Activated CD4-positive, alpha-beta T cell treated with anti-CD3 and anti-CD28 coated beads, Interleukin-2, amount 10 ng/mL, durations not matched to agents 24 days and 14 days (primary cell): ENCODE measurements around the gene CHDH. TPM values are rescaled to one million over a fixed set of nuclear protein-coding genes. Genes with fewer than 3 reads are reported as not detected.

Source experiments
- DNase-seq: peaks from one replicate; pipeline ENCODE4 v3.0.0; 2022
- H3K27ac Mint-ChIP-seq: one replicate; pipeline ENCODE4 v1.8.0; 2022; ENCODE audit warnings: mild to moderate bottlenecking, mixed read lengths
- H3K27me3 Mint-ChIP-seq: one replicate; pipeline ENCODE4 v1.8.0; 2022; ENCODE audit warnings: mixed read lengths
- H3K36me3 Mint-ChIP-seq: one replicate; pipeline ENCODE4 v1.8.0; 2022; ENCODE audit warnings: low read depth, mild to moderate bottlenecking, mixed read lengths
- H3K4me1 Mint-ChIP-seq: one replicate; pipeline ENCODE4 v1.8.0; 2021; ENCODE audit warnings: mixed read lengths
- H3K4me3 Mint-ChIP-seq: one replicate; pipeline ENCODE4 v1.8.0; 2022; ENCODE audit warnings: mild to moderate bottlenecking, moderate library complexity, mixed read lengths
- H3K9me3 Mint-ChIP-seq: one replicate; pipeline ENCODE4 v1.8.0; 2021; ENCODE audit warnings: mixed read lengths
- intact Hi-C: fragments of 100-400 bp; cut with micrococcal nuclease; formaldehyde crosslinking; loops from one replicate; pipeline ENCODE4 v1.15.1; 2023
- total RNA-seq: library from RNA; stranded (reverse); gene quantifications from 2 replicates; pipeline ENCODE4 v1.2.3, GENCODE V29; 2022

Gene CHDH, protein sequence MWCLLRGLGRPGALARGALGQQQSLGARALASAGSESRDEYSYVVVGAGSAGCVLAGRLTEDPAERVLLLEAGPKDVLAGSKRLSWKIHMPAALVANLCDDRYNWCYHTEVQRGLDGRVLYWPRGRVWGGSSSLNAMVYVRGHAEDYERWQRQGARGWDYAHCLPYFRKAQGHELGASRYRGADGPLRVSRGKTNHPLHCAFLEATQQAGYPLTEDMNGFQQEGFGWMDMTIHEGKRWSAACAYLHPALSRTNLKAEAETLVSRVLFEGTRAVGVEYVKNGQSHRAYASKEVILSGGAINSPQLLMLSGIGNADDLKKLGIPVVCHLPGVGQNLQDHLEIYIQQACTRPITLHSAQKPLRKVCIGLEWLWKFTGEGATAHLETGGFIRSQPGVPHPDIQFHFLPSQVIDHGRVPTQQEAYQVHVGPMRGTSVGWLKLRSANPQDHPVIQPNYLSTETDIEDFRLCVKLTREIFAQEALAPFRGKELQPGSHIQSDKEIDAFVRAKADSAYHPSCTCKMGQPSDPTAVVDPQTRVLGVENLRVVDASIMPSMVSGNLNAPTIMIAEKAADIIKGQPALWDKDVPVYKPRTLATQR
- total RNA-seq, result 0.62 and 0.75 TPM in 2 replicates

DNA sequence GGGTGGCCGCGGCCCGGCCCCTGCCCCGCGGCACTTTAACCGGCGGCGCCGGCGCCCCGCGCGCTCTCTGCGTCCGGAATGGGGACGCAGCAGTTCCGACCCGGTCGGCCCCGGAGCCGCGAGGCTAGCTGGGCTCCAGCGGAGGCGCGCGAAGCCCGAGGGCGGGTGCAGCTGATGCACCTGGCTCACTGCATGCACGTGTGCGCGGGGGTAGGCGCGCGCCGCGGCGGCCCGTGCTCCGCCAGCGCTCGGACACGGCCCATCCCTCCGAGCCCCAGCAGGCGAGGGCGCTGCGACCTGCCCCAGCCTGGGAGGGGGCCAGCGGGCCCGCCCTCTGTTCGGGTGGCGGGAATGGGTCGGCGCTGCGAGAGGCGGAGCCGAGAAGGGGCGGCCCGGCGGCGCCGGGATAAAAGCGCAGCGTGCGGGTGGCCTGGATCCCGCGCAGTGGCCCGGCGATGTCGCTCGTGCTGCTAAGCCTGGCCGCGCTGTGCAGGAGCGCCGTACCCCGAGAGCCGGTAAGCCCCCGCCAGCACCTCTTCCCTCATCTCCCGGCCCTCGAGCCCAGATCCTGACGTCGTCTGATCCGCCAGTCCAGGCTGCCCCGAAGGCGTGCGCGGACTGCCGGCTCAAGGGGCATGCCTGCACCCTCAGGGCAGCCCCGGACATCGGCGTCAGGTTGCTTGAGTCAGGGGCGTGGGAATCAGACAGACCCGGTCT is at the start of gene CHDH, which contains the start of gene IL17RB:
Gene CHDH (minus strand): TSS at position 286 of the 717 bp plus-strand sequence. CDS start 22,411 bp downstream, outside the sequence.
Gene IL17RB (plus strand): TSS at position 435 of the 717 bp plus-strand sequence. CDS start 21 bp downstream, at position 456.
- intact Hi-C loops, result no loop called here
- no peaks in the 10 kb centered on the region for H3K9me3 Mint-ChIP-seq
- H3K4me3 Mint-ChIP-seq, result peak within 1 kb of the TSS; percentile 70
- H3K27me3 Mint-ChIP-seq, result peaks cover 64% of the 10 kb centered on the region
- no peak within 1 kb of the TSS for H3K27ac Mint-ChIP-seq
- H3K36me3 Mint-ChIP-seq, result no peaks in the 10 kb centered on the region
- H3K4me1 Mint-ChIP-seq, result peaks cover 4% of the 10 kb centered on the region
- peak; percentile 74 for DNase-seq

DNA sequence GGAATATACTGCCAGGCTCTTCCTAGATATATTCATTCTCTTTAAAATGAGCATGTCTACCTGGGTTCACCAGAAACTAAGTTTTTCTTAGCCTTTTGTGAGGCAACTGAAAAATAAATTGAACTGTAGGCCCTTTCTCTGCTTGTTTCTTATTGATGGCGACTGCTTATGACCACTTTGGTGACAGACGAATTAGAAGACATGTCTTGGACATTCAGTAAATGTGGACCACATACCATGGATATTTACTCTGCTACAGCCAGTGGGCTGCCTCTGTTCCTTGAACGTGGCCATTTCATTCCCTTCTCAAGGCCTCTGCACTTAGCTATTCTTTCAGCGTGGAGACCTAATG is 46.0 kb upstream of the CHDH start:
- intact Hi-C loops, result loop anchor here (2.0 kb wide), 1 partner anchor 545 kb away; the partner anchor contains the start of gene DCP1A
- Mint-ChIP-seq H3K4me1 (peaks cover 41% of the 10 kb centered on the region), H3K27me3 (peaks cover 20% of the 10 kb centered on the region), H3K9me3 (peaks cover 11% of the 10 kb centered on the region), H3K27ac (peak overlapping the region; percentile 93), H3K36me3 (peaks cover 17% of the 10 kb centered on the region), H3K4me3 (peak overlapping the region; percentile 85)
- no peak for DNase-seq

DNA sequence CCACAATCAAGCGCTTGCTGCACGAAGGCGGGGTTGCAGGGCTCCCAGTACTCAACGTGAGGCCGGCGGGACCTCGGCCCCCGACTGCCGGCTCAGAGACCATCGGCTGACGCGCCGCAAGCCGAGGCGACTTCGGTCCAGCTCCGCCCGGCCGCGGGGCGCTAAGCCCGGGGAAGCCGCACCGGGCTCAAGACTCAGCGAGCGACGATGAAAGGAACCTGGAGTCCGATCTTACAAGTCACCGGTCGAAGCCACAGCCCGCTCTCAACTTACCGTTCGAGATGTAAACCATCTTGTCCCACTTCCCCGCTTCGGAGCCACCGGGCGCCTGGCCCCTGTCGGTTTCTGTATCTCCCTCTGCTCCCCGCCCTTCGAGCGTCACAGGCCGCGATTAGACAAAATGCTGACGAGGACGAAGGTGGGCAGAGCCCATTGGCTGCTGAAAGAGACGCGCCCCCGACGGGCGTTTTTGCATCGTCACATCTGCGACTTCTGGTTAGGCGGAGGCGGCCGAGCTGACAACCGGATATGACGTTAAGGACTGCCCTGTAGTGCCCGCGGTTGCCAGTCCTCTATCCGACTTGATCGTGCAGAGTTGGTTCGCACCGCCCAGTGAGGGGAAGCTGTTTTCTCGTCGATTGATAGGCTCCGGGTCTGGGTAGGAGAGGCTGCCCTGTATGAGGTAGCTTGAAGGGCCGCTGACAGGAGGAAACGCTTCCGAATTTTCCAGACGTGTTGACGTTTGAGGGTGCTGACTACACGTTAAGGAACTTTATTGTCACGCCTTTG is 45.5 kb upstream of the CHDH start, which contains the start of gene SELENOK:
Gene SELENOK (minus strand): TSS at position 363 of the 789 bp plus-strand sequence.
- peak; percentile 99 for DNase-seq
- Mint-ChIP-seq H3K9me3 (peaks cover 11% of the 10 kb centered on the region), H3K27me3 (peaks cover 16% of the 10 kb centered on the region), H3K36me3 (peaks cover 22% of the 10 kb centered on the region), H3K27ac (peak within 1 kb of the TSS; percentile 93), H3K4me3 (peak within 1 kb of the TSS; percentile 85), H3K4me1 (peaks cover 47% of the 10 kb centered on the region)
- intact Hi-C loops, result loop anchor here (1.0 to 2.0 kb wide), 2 partner anchors 9 to 545 kb away; partner anchors contain the start of genes ACTR8 and DCP1A

DNA sequence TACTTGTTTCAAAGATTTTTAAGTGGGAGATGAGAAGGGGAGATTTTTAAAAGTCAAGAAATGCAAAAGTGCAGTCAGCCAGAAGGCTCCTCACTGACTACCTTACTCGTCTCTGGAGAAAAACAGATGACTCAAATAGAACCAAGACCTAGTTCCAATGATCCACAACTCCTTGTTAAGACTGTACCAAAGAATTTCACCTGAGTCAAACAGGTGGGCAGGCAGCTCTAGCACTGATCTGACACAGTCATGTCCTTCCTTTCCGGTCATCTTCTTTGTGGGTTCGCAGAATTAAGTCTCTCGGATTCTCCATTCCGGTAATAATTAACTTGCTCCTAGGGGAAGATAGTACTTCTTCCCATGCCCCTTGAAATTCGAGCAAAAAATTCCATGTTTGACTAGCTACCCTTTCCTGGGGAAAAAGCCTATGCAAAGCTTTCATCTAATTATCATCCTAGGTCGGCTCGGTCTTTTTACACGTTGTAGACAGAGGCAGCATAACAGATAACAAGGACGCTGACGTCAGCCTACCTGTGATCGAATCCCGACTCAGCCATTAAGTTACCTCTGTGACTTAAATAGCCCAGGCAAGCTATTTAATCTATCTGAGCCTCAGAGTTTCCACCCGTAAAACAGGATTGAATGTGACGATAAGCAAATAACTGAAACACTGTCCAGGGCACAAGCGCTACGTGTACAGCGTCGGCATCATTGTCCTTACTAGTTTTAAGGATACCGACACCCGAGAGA is 44.7 kb upstream of the CHDH start:
- Mint-ChIP-seq H3K36me3 (peaks cover 23% of the 10 kb centered on the region), H3K4me3 (peak overlapping the region; percentile 85), H3K4me1 (peaks cover 47% of the 10 kb centered on the region), H3K9me3 (peaks cover 11% of the 10 kb centered on the region), H3K27ac (peak overlapping the region; percentile 93), H3K27me3 (peaks cover 11% of the 10 kb centered on the region)
- peak; percentile 85 for DNase-seq
- intact Hi-C loops, result loop anchor here (1.0 kb wide), 1 partner anchor 9 kb away; the partner anchor contains the start of gene ACTR8

DNA sequence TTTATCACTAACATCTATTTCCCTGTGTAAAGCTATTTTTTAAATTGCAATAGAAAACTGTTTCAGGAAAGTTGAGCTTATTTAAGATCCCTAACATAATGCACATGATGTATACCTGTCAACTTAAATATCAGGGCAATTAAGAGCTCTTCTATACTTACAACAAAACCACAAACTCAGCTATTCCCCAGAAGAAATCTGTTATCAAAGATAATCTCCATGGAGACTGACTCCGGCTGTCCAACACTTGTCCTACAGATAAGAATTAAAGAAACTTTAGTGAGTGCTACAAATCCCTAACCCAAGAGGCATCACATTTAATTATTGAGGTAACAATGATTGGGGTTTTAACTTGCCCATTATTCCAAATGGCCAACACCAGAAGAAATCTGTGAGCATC is 42.0 kb upstream of the CHDH start:
- Mint-ChIP-seq H3K36me3 (peaks cover 31% of the 10 kb centered on the region), H3K27ac (no peak overlapping the region), H3K27me3 (no peaks in the 10 kb centered on the region), H3K4me3 (no peak overlapping the region), H3K4me1 (peaks cover 48% of the 10 kb centered on the region), H3K9me3 (peaks cover 9% of the 10 kb centered on the region)
- intact Hi-C loops, result no loop called here
- DNase-seq, result no peak

DNA sequence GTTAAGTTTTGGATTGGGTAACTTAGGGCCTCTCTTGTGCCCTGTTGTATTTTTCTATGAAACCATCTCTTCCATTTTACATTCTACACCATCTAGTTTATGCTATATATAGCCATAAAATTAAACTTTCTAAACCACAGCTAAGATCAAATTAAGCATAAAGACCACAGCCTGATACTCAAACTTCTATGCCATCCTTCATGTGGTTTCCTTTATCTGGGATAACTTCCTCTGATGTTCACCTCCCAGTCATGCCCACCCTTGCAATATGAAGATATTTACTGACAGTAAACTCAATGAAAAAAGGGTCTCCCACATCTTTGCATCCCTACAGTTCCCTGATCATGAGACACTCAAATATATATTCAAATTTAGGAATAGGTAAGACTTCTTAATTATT is 41.2 kb upstream of the CHDH start:
- intact Hi-C loops, result no loop called here

DNA sequence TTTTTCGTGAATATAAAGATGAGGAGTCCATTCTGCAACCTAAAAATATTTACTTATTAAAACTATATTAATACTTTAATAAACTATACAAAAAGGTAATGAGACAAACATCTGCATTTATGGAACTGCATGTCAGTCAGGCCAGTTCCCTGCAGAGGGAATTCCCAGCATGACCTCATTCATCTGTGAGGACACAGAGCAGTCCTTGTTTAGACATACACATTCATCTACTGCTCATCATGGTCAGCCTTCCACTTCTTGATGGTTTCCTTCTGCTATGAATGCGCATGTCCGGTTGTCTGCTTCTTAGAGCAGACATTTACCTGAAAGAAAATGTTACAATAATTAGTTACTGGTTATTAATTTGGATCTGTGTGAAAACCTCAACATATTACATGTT is 39.0 kb upstream of the CHDH start:
- intact Hi-C loops, result no loop called here
- H3K4me1 Mint-ChIP-seq, result peaks cover 49% of the 10 kb centered on the region
- no peak overlapping the region for H3K27ac Mint-ChIP-seq
- no peak overlapping the region for H3K4me3 Mint-ChIP-seq
- H3K27me3 Mint-ChIP-seq, result no peaks in the 10 kb centered on the region
- H3K9me3 Mint-ChIP-seq, result no peaks in the 10 kb centered on the region
- H3K36me3 Mint-ChIP-seq, result peaks cover 36% of the 10 kb centered on the region
- no peak for DNase-seq

More for the DNA sequence above, 41.2 kb upstream of the CHDH start:
- Mint-ChIP-seq H3K9me3 (peaks cover under 1% of the 10 kb centered on the region), H3K4me3 (no peak overlapping the region), H3K27ac (no peak overlapping the region), H3K36me3 (peaks cover 33% of the 10 kb centered on the region), H3K4me1 (peaks cover 49% of the 10 kb centered on the region), H3K27me3 (no peaks in the 10 kb centered on the region)
- DNase-seq, result no peak

DNA sequence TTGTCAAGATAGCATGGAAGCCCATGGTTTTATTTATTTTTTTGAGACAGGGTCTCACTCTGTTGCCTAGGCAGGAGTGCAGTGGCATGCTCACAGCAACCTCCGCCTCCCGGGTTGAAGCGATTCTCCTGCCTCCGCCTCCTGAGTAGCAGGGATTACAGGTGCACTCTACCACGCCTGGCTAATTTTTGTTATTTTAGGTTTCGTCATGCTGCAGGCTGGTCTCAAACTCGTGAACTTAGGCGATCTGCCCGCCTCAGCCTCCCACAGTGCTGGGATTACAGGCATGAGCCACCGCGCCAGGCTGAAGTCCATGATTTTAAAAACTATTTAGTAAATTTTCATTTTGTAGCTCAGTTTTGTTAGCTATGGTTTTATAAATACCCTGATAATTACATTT is 38.4 kb upstream of the CHDH start:
- H3K9me3 Mint-ChIP-seq, result no peaks in the 10 kb centered on the region
- no peaks in the 10 kb centered on the region for H3K27me3 Mint-ChIP-seq
- intact Hi-C loops, result no loop called here
- H3K27ac Mint-ChIP-seq, result no peak overlapping the region
- DNase-seq, result no peak
- H3K4me3 Mint-ChIP-seq, result no peak overlapping the region
- peaks cover 49% of the 10 kb centered on the region for H3K4me1 Mint-ChIP-seq
- peaks cover 41% of the 10 kb centered on the region for H3K36me3 Mint-ChIP-seq

DNA sequence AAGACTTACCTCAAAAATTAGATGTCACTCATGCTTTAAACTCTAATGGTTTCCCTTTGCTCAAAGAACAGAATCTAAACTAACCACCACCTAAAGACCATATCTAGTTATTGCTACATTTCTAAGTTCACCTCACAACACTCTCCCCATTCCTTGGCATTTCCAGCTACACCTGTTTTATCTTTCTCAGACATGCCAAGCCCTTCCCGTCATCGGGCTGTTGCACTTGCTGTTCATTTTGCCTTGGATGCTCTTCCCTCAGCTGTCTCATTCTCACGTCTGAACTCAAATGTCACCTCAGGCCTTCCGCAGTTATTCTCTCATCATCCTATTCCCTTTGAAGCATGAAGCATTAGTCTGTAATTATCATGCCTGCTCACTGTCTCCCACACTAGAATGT is 36.8 kb upstream of the CHDH start:
- H3K4me1 Mint-ChIP-seq, result peaks cover 40% of the 10 kb centered on the region
- peak overlapping the region; percentile 73 for H3K27ac Mint-ChIP-seq
- no peak for DNase-seq
- no peaks in the 10 kb centered on the region for H3K27me3 Mint-ChIP-seq
- no peaks in the 10 kb centered on the region for H3K9me3 Mint-ChIP-seq
- intact Hi-C loops, result no loop called here
- H3K36me3 Mint-ChIP-seq, result peaks cover 41% of the 10 kb centered on the region
- H3K4me3 Mint-ChIP-seq, result peak overlapping the region; percentile 99

DNA sequence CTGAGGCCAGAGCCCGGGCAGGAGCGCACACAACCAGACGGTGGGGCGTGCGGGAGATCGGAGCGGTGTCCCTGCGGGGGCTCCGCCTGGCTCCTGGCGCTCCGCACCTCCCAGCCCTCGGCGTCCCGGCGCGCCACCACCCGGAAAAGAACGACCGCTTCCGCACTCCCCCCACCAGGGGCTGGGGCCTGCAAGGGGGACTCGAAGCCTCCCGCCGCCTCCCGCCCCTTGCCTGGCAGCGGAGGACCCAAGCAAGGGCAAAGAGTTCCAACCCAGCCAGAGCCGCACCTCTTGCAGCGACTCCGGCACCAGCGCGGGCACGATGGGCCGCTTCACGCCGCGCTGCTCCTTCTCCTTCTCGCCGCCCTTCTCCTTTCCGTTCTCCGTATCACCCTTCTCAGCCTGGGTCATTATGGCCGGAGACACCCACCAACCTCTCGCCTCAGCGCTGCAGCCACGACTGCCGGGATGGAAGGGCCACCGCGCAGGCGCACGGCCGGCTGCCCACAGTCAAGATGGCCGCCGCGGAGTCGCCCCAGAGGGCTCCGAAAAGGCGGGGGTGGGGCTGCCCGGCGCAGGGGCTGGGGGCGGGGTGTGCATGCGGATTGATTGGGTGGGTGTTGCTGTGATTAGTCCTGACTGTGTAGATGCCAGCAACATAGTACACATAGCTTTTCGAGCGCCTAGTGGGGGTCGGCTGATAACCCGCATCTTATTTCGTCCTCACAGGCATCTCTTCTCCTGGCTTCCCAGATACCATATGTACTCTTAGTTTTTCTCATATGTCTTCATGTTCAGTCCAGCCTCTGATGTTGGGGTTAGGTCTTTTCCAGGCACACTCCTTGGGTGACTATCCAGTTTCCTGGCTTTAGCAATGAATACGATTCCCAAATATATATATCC is 35.7 kb upstream of the CHDH start, which contains the start of gene ACTR8:
Gene ACTR8 (minus strand): TSS at position 462 of the 903 bp plus-strand sequence. CDS start 51 bp downstream, at position 411.
- Mint-ChIP-seq H3K27ac (peak within 1 kb of the TSS; percentile 99), H3K9me3 (no peaks in the 10 kb centered on the region)

DNA sequence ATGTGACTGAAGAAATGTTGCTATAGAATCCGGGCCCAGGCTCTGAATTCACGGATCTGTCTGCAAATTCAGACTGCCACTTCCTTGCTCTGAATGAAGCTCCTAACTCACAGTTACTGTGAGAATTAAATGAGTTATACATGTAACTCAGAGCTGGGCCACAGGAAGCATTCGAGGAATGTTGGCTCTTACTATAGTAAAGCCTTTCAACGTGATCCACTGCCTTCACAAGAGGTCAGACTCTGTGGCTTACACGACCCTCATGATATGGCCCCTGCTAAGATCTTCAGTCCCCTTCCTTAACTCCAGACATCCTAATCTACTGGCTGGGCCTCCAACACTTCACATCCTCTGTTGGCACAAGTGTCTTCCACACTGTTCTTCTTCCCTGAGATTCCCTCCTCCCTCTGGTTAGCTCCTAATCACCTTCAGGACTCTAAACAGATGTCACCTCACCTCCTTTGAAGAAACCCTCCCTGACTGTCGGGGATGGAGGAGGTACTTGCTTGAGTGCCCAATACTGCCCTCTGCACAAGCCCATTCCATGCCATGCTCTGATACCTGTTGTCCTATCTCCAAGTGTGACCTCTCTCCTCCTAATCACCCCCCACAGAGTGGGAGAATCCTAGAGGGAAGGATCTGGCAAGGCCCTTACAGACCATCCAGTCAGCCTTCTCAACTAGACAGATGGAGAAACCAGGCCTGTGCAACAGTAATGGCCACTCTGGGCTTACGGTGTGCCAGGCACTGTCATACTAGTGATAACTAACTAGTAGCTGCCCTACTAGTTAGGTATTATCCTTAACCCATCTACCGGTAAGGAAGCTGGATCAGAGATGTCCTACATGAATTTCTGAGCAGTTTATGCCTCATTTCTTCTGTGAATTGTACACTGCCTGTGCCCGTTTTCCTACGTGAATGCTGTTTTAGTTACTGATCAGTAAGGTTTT is 34.5 kb upstream of the CHDH start:
- H3K27me3 Mint-ChIP-seq, result no peaks in the 10 kb centered on the region
- no peaks in the 10 kb centered on the region for H3K9me3 Mint-ChIP-seq
- H3K36me3 Mint-ChIP-seq, result peaks cover 49% of the 10 kb centered on the region
- H3K27ac Mint-ChIP-seq, result peak overlapping the region; percentile 99
- intact Hi-C loops, result no loop called here
- peak overlapping the region; percentile 99 for H3K4me3 Mint-ChIP-seq
- H3K4me1 Mint-ChIP-seq, result peaks cover 29% of the 10 kb centered on the region
- no peak for DNase-seq

More for the DNA sequence above, 35.7 kb upstream of the CHDH start, which contains the start of gene ACTR8:
- peaks cover 34% of the 10 kb centered on the region for H3K4me1 Mint-ChIP-seq
- peaks cover 45% of the 10 kb centered on the region for H3K36me3 Mint-ChIP-seq
- H3K27me3 Mint-ChIP-seq, result no peaks in the 10 kb centered on the region
- DNase-seq, result peak; percentile 97
- H3K4me3 Mint-ChIP-seq, result peak within 1 kb of the TSS; percentile 99
- intact Hi-C loops, result loop anchor here (1.0 kb wide), 1 partner anchor 9 kb away; the partner anchor contains the start of gene SELENOK
